HG03457 (cell line): ENCODE results near the gene DLG2.

Experiments
- ATAC-seq: cut with Tn5 transposase; IDR thresholded peaks from one replicate; pipeline ENCODE4 v1.9.1; 2021; ENCODE audit warnings: moderate number of reproducible peaks; ENCODE audit not compliant: unreplicated experiment

Gene DLG2

GRCh38 chr11:84091212-84091986, 1535.7 kb downstream of the DLG2 start:
- ATAC-seq, result no peak

GRCh38 chr11:84089072-84090057, 1537.8 kb downstream of the DLG2 start:
- ATAC-seq, result no peak

GRCh38 chr11:84071851-84072250, 1555.3 kb downstream of the DLG2 start:
- no peak for ATAC-seq

DNA sequence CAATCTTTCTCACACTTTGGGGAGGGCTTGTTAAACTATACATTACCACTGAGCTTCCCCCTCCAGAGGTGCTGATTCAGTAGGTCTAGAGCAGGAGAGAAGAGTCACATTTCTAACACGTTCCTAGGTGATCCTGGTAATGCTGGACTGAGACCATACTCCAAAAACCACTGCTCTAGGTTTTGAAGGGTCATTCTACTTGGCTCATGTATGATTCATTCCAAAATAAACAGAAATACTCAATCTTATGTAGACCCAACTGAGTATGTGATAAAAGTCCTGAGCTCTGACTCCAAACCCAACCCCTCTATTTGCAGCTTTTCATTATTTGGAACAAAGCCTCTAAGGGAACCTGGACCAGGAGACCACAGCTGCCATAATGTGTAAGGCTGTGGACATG, 1558.1 kb downstream of the DLG2 start:
- ATAC-seq, result no peak

DNA sequence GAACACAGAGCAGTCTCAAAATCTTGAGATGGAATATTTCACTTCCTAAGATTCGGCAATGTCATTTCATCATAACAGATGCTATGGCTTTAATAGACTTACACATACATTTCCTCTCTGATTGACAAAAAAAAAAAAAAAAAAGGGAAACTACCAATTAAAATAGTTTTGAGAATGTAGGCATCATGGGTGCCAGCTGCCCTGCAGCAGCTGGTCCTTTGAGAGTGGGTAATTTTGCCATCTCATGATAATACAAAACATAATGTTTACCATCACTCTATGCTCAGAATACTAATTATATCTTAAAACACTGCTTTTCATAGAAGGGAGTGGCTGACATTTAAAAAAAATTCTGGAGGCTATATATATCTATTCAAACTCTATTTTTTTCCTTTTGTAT, 1565.4 kb downstream of the DLG2 start:
- no peak for ATAC-seq

DNA sequence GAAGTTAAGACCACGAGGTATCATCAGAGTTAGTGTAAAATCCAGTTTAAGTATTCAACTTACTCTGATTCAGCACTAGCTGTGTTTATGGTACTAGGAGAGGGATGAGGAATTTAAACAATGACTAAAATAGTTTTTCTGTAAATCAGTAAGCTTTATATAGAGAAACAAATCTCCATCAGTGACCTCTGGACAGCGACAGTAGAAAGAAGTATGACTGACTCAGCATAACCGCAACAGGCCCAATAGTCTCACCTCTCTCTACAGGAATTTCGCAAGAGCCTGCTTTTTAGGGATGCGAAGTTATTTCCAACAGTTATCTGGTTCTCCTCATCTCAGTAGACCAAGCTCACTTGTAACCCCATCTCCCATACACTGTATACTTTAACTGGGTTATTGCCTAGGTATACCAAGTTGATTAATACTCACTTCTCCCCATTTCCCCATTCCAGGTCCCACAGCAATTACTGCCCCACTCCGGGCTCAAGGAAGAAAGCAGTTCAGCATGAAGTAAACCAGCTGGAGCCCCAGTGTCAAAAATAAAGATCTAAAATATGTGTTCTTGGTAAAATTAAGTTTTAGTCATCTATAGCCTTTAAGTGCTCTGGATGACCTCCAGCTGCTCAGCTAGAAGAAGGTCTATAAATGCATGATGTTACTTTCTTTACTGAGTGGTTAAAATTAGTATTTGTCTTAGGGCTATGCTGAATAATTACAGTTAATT, 1570.3 kb downstream of the DLG2 start:
- no peak for ATAC-seq

DNA sequence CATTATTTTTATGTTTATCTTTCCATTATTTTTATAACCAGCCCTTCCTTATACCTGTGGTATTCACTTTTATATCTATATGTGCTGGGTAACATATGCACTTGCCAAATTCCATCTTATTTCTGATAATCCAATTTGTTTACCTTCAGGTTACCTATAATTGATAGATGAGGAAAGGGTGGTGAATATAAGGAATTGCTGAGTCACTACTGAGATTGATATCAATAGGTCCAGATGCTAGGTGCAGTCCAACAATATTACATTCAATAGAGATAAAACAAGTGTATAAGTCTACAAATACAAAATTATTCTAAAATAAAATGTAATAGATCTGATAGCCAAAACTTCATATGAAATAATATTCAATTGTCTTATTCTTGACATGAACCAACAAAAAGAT, 1582.0 kb downstream of the DLG2 start:
- no peak for ATAC-seq

DNA sequence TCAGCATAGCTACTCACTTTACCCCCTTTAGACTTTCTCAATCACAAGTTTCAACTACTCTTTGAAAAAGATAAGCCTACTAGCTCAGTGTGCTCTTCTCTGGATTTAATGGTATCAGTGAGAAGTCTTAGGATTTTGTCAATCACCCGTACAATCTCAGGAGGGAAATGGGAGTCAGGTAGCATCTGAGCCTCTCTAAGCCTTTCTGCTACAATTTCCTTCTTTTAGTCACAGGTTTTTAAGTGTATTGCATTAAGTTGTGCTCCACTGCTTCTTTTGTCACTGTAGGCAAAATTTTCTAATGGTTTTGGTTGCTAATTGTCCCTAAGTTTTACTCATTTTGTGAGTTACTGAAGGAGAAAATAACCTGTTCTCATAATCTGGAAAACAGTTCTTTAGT, 1582.4 kb downstream of the DLG2 start:
- ATAC-seq, result no peak

GRCh38 chr11:84036664-84037194, 1590.4 kb downstream of the DLG2 start:
- no peak for ATAC-seq

- ATAC-seq, result no peak
Observed at GRCh38 chr11:84035645-84036044, 1591.5 kb downstream of the DLG2 start.

- no peak for ATAC-seq
Observed at GRCh38 chr11:84034484-84034883, 1592.7 kb downstream of the DLG2 start.

DNA sequence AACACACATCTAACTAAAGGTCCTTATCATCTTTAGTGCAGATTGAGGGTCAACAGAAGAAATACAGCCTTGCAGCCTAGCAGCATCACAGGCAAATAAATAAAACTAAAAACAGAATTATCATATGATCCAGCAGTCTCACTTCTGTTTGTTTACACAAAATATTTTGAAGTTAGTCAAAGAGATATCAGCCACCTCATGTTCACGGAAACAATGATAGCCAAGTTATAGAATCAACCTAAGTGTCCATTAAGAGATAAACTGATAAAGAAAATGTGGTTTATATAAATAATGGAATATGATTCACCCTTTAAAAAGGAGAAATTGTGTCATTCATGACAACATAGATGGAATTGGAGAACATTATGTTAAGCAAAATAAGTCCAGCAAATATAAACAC, 1602.9 kb downstream of the DLG2 start:
- ATAC-seq, result no peak

DNA sequence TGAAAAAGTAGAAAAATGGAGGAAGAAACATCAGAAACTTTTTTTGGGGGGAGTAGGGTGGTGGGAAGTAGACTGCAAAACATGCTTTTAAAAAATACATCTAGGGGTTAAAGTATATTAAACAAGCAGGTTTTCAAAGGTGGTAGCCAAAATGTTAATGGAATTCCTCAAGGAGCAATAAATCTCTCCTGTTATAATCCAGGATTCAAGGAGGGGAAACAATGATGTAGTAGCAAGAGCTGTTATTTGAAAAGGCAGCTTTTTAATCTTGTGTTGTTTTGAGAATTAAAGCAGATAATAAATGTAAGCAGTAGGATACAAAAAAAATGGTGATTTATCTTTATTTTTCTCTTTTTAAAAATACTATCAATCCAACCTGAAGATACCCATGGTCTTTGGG, 1604.4 kb downstream of the DLG2 start:
- no peak for ATAC-seq

- ATAC-seq, result no peak
Observed at GRCh38 chr11:84022201-84022600, 1604.9 kb downstream of the DLG2 start.

DNA sequence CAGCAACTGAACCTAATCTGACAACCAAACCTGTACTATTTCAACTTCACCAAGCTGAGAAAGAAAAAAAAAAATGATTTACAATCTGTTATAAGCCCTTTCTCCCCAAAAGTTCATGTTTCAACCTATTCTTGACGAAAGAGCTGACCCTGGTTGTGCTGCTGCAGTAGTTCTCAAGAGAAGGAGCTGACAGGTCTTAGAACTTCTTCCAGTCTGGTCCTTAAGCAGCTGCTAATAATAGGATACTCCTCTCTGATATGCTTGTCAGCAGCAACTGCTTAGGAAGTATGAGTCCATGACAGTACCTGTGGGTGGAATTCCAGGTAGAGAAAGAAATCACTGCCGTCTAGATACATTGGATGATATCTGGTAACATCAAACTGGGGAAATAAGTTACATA, 1605.9 kb downstream of the DLG2 start:
- ATAC-seq, result no peak

- no peak for ATAC-seq
Observed at GRCh38 chr11:84019571-84020194, 1607.5 kb downstream of the DLG2 start.

- ATAC-seq, result no peak
Observed at GRCh38 chr11:84014539-84014938, 1612.6 kb downstream of the DLG2 start.

DNA sequence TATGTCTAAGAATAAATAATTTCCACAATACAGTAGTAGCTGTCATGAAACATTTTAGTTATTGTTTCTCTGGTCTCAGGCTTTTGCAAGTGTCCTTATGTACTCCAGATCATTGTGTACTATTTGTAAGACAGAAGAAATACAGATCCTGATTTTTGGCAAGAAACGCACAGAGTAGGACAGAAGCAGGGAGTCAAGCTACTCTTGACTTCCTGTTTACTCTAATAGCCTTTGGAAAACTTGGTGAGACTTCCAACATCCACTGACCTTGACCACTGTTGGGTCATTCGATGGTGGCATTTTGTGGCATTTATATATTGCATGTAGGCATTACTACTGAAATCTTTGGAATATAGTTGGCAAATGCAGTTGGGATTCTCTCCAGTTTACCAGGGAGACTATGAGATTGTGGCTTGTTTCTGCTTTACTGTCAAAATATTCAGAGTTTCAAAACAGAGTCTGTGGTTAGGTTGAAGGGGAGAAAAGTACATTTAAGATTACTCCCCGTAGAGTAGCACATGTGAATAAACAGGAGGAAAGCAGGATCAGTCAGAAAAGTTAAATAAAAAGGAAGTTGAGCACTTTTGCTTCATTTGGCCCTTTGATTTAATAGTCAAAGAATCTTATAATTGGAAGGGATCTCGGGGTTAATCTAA, 1614.8 kb downstream of the DLG2 start:
- no peak for ATAC-seq

DNA sequence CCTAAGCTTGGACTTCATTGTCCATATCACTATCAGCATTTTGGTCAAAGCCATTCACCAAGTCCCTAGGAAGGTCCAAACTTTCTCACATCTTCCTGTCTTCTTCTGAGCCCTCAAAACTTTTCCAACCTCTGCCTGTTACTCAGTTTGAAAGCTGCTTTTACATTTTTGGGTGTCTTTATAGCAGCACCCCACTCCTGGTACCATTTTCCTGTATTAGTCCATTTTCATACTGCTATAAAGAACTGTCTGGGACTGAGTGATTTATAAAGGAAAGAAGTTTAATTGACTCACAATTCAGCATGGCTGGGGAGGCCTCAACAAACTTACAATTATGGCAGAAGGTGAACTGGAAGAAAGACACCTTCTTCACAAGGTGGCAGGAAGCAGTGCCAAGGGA, 1624.0 kb downstream of the DLG2 start:
- ATAC-seq, result no peak

- ATAC-seq, result no peak
Observed at GRCh38 chr11:83998921-83999320, 1628.2 kb downstream of the DLG2 start.
